Sigmoid colon (tissue), 7 donors: ENCODE data around the gene HEPHL1. TPM values are rescaled to one million over a fixed set of nuclear protein-coding genes. Genes with fewer than 3 reads are reported as not detected.
"Not testable (repeated sequence)": the region's sequence is repeated elsewhere in the genome, so short reads cannot be mapped to it uniquely, and the experiment has no call there.

Source experiments
- DNase-seq: peaks from one replicate; pipeline ENCODE4 v3.0.0-alpha.2; 2019
- H3K27ac ChIP-seq, 4 donors: fragments of 200-600 bp; sonication (generic); one replicate each; pipeline ENCODE4 v1.5.1; 2016 to 2019; ENCODE audit warnings: mild to moderate bottlenecking in 1 of 4
- H3K27me3 ChIP-seq, 3 donors: fragments of 200-600 bp; sonication (generic); one replicate each; pipeline ENCODE4 v1.5.1; 2019; ENCODE audit warnings: mild to moderate bottlenecking in 1 of 3
- H3K36me3 ChIP-seq, 4 donors: fragments of 200-600 bp; sonication (generic); one replicate each; pipeline ENCODE4 v1.5.1; 2016 to 2019
- H3K4me1 ChIP-seq, 4 donors: fragments of 200-600 bp; sonication (generic); one replicate each; pipeline ENCODE4 v1.5.1; 2017 to 2019
- H3K4me3 ChIP-seq, 4 donors: fragments of 200-600 bp; sonication (generic); one replicate each; pipeline ENCODE4 v1.5.1; 2017 to 2019; ENCODE audit warnings: mild to moderate bottlenecking in 2 of 4, moderate library complexity in 1 of 4
- H3K9me3 ChIP-seq, 4 donors: fragments of 200-600 bp in 3 of 4; sonication (generic) in 3 of 4; one replicate each; pipeline versions ENCODE4 v1.5.1 to v1.6.1; 2013 to 2019
- EP300 ChIP-seq, 4 donors: sonication (generic); formaldehyde crosslinking; IDR thresholded peaks; one replicate each; pipeline ENCODE4 v1.6.1; 2017; ENCODE audit warnings: antibody characterized with exemption in 4 of 4
- POLR2A ChIP-seq, 2 donors: fragments of 450-650 bp; IDR thresholded peaks; one replicate each; pipeline ENCODE4 v1.6.1; 2016; ENCODE audit warnings: antibody characterized with exemption in 2 of 2, mild to moderate bottlenecking in 2 of 2, moderate library complexity in 2 of 2
- POLR2AphosphoS5 ChIP-seq, 4 donors: sonication (generic); formaldehyde crosslinking; IDR thresholded peaks; one replicate each; pipeline ENCODE4 v1.6.1; 2017; ENCODE audit warnings: antibody characterized with exemption in 4 of 4
- WGBS, 2 donors: extraction: QIAGEN DNeasy Blood & Tissue Kit; methylation state at CpG; one replicate each; pipeline ENCODE4 v1.1.7; 2013; 5-methylcytosine and 5-hydroxymethylcytosine counted together
- intact Hi-C: fragments of 100-400 bp; cut with DNase I; formaldehyde crosslinking; loops from one replicate; pipeline ENCODE4 v1.15.1; 2023
- polyA plus RNA-seq, 3 donors: library from polyadenylated mRNA; stranded (reverse); fragments of 200-250 nt; gene quantifications; one replicate each; pipeline ENCODE4 v1.2.3, GENCODE V29; 2013
- total RNA-seq, 4 donors: library from RNA; depleted of rRNA; stranded (reverse); fragments of >200 nt; gene quantifications; one replicate each; pipeline ENCODE4 v1.1.0, GENCODE V29; 2016
- TF ChIP-seq, protein P1 (sequence below), 4 experiments: fragments of 450-650 bp in 3 of 4; fragments of 200-600 bp in 1 of 4; IDR thresholded peaks; one replicate each; pipeline ENCODE4 v1.5.1; 2016 to 2019; ENCODE audit warnings: antibody characterized with exemption in 4 of 4, mild to moderate bottlenecking in 3 of 4, moderate library complexity in 2 of 4
- donor health status: healthy with polysubstance abuse.
- donor health status: Bipolar disorder and iron deficiency.
- donor health status: healthy.

Gene HEPHL1, protein sequence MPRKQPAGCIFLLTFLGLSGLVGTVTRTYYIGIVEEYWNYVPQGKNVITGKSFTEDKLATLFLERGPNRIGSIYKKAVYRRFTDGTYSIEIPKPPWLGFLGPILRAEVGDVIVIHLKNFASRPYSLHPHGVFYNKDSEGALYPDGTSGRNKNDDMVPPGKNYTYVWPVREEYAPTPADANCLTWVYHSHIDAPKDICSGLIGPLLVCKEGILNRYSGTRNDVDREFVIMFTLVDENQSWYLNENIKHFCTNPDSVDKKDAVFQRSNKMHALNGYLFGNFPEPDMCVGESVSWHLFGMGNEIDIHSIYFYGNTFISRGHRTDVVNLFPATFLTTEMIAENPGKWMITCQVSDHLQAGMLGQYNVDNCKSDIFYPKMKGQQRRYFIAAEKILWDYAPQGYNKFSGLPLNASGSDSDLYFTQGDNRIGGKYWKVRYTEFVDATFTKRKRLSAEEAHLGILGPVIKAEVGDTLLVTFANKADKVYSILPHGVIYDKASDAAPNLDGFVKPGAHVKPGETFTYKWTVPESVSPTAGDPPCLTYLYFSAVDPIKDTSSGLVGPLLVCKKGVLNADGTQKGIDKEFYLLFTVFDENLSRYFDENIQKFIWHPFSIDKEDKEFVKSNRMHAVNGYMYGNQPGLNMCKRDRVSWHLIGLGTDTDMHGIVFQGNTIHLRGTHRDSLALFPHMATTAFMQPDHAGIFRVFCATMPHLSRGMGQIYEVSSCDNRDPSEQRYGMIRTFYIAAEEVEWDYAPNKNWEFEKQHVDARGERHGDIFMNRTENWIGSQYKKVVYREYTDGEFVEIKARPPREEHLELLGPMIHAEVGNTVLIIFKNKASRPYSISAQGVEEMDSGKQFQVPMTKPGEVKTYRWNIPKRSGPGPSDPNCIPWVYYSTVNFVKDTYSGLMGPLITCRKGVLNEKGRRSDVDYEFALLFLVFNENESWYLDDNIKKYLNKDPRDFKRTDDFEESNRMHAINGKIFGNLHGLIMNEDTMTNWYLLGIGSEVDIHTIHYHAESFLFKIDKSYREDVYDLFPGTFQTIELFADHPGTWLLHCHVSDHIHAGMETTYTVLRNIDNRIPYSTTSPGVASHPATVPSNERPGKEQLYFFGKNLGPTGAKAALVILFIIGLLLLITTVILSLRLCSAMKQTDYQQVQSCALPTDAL
- not detected for total RNA-seq
- polyA plus RNA-seq: not detected

DNA sequence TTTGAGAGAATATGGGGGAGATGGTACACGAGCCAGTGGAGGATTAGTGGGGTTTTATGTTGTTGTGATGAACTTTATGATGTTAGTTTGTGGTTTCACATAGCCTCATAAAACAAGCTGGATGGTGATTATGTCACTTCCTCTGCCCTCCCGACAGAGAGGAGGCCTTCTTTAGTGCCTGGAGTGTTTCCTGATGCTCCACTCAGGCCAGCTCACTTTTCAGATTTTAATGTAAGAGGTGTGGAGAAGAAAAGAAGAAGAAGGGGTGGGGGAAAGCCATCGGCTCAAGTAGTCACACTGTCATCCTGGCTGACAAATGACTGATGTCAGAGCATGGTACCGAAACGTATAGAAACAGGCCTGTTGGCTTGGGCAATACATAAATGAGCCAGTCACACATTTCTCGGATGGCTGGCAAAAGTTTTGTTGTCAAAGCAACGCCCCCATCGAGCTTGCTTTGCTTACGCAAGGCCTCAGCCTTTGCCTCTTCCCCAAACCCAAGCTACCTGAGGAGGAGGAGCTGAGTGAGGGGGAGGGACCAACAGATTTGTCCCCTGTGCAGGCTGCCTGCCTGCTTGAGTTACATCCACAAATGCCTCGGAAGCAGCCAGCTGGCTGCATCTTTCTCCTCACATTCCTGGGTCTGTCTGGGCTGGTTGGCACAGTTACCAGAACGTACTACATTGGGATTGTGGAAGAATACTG lies at the start of gene HEPHL1:
TSS of gene HEPHL1 (plus strand) at position 578 of the 705 bp plus-strand sequence. CDS start at position 593, 15 bp downstream.
- H3K9me3 ChIP-seq: no peaks in the 10 kb centered on the region
- 43 to 58% methylated on average over 11 of the region's 11 CpGs for WGBS, 2 donors
- H3K36me3 ChIP-seq: no peaks in the 10 kb centered on the region
- no peak within 1 kb of the TSS for H3K27ac ChIP-seq
- TF ChIP-seq, protein P1, sequence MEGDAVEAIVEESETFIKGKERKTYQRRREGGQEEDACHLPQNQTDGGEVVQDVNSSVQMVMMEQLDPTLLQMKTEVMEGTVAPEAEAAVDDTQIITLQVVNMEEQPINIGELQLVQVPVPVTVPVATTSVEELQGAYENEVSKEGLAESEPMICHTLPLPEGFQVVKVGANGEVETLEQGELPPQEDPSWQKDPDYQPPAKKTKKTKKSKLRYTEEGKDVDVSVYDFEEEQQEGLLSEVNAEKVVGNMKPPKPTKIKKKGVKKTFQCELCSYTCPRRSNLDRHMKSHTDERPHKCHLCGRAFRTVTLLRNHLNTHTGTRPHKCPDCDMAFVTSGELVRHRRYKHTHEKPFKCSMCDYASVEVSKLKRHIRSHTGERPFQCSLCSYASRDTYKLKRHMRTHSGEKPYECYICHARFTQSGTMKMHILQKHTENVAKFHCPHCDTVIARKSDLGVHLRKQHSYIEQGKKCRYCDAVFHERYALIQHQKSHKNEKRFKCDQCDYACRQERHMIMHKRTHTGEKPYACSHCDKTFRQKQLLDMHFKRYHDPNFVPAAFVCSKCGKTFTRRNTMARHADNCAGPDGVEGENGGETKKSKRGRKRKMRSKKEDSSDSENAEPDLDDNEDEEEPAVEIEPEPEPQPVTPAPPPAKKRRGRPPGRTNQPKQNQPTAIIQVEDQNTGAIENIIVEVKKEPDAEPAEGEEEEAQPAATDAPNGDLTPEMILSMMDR (IDR thresholded peaks at IDR 0.05): no peak
- TF ChIP-seq POLR2AphosphoS5 (IDR thresholded peaks at IDR 0.05): no peak
- TF ChIP-seq EP300 (IDR thresholded peaks at IDR 0.05): no peak
- TF ChIP-seq POLR2A (IDR thresholded peaks at IDR 0.05): no peak
- H3K4me1 ChIP-seq: no peaks in the 10 kb centered on the region
- DNase-seq: no peak
- no peak within 1 kb of the TSS for H3K4me3 ChIP-seq
- intact Hi-C loops: no loop called here
- no peaks in the 10 kb centered on the region for H3K27me3 ChIP-seq

DNA sequence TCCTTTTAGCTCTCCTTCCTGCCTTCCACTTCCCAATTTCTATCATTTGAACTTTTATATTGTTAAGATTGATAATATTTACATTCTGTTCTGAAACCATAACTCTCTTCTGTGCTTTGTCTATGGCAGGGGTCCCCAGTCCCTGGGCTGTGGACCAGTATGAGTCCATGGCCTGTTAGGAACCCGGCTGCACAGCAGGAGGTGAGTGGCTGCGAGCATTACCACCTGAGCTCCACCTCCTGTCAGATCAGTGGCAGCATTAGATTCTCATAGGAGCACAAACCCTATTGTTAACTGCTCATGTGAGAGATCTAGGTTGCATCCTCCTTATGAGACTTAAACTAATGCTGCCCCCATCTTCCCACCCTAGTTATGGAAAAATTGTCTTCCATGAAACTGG lies 48.4 kb upstream of the HEPHL1 start:
- Histone ChIP-seq H3K36me3 (no peaks in the 10 kb centered on the region), H3K27me3 (no peaks in the 10 kb centered on the region), H3K4me1 (no peaks in the 10 kb centered on the region), H3K27ac (no peak overlapping the region), H3K9me3 (peaks cover 0 to 6% (median 1%) of the 10 kb centered on the region in 4 donors), H3K4me3 (no peak overlapping the region)
- no peak for DNase-seq
- 46 to 58% methylated on average over 2 of the region's 2 CpGs for WGBS, 2 donors
- no peak for TF ChIP-seq EP300 (IDR thresholded peaks at IDR 0.05)
- TF ChIP-seq POLR2AphosphoS5 (IDR thresholded peaks at IDR 0.05): no peak
- TF ChIP-seq, protein P1 (IDR thresholded peaks at IDR 0.05): no peak
- no peak for TF ChIP-seq POLR2A (IDR thresholded peaks at IDR 0.05)
- intact Hi-C loops: no loop called here

DNA sequence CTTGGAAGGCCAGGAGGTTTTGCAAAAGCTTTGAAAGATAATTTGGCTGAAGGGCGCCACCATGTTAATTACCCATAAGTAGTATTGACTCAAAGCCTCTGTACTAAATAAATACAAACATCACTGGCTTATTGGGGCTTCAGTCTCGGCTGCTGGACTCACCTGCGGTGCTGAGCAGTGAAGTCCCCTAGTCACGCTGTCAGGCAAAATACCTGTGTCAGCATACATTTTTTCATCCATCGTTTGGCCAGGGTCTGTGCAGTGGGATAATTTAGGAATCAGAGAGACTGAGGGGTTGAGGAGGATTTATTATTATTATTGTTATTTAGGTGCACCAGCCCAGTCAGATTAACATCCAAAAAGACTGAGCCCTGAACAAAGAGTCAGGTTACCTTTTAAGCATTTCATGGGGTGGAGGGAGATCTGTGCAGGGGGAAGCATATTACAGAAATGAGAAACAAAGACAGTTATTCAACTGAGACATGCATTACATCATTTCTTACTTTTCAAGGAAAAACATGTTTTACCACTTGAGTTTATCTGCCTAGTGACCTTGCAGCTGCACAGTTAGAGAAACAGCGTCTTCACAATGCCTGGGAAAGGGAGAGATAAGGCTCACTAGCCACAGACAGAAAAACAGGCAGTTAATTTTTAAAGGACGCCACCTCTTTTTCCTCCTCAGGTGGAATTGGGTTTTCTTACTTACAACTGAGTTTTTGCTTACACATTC lies 47.7 kb upstream of the HEPHL1 start:
- H3K27me3 ChIP-seq, H3K9me3 ChIP-seq, H3K4me3 ChIP-seq, DNase-seq, intact Hi-C loops, H3K27ac ChIP-seq, H3K36me3 ChIP-seq, H3K4me1 ChIP-seq: not testable (repeated sequence)
- WGBS, 2 donors: 36 to 60% methylated on average over 7 of the region's 7 CpGs

DNA sequence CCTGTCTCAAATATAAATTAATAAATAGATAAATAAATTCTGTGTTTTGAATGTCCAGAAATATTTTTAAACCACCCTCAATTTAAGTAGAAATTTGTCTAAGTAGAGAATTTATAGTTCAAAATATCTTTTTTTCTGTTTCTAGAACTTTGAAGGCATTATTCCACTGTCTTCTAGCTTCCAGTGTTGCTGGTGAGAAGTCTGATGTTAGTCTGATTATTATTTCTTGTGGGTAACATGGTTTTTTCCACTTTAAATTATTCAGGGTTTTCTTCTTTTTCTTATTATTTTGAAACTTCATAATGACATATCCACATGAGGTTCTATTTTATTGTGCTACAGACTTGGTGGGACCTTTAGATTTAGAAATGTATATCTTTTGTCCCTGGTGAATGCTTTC lies 46.4 kb upstream of the HEPHL1 start:
- no peak for TF ChIP-seq POLR2AphosphoS5 (IDR thresholded peaks at IDR 0.05)
- TF ChIP-seq POLR2A (IDR thresholded peaks at IDR 0.05): no peak
- TF ChIP-seq EP300 (IDR thresholded peaks at IDR 0.05): no peak
- TF ChIP-seq, protein P1 (IDR thresholded peaks at IDR 0.05): no peak
- H3K27ac ChIP-seq: no peak overlapping the region
- H3K27me3 ChIP-seq: no peaks in the 10 kb centered on the region
- intact Hi-C loops: no loop called here
- no peak overlapping the region for H3K4me3 ChIP-seq
- no peaks in the 10 kb centered on the region for H3K4me1 ChIP-seq
- H3K36me3 ChIP-seq: no peaks in the 10 kb centered on the region
- no peak for DNase-seq
- H3K9me3 ChIP-seq: peaks cover 0 to 6% (median 1%) of the 10 kb centered on the region in 4 donors

DNA sequence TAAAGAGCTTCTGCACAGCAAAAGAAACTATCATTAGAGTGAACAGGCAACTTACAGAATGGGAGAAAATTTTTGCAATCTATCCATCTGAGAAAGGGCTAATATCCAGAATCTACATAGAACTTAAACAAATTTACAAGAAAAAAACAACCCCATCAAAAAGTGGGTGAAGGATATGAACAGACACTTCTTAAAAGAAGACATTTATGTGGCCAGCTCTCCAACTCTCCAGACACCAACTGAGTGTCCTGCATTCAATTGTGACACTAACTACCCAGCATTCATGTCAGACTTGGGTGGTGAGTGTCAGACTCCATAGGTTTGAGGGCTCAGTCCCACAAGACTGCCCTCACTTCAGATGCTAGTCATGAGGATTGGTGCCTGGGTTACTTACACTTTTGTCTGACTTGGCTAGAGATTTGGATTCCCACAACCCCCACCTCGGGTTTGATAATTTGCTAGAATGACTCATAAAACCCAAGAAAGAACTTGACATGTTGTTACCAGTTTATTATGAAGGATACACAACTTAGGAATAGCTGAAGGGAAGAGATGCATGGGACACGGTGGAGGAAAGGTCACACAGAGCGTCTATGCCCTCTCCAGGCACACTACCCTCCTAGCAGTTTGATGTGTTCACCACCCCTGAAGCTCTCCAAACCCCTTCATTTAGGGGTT lies 44.4 kb upstream of the HEPHL1 start:
- DNase-seq, H3K27ac ChIP-seq, H3K4me3 ChIP-seq, H3K9me3 ChIP-seq, H3K4me1 ChIP-seq, intact Hi-C loops, H3K36me3 ChIP-seq, H3K27me3 ChIP-seq: not testable (repeated sequence)
- WGBS, 2 donors: 74% methylated on average over 3 of the region's 3 CpGs
